ENCODE results near the gene LDLRAD4. TPM values are rescaled to one million over a fixed set of nuclear protein-coding genes. Genes with fewer than 3 reads are reported as not detected.

The LDLRAD4 gene
- total RNA-seq, 4 donors from 2014 or later: 23.9 to 38.3 (median 27.0) TPM

DNA sequence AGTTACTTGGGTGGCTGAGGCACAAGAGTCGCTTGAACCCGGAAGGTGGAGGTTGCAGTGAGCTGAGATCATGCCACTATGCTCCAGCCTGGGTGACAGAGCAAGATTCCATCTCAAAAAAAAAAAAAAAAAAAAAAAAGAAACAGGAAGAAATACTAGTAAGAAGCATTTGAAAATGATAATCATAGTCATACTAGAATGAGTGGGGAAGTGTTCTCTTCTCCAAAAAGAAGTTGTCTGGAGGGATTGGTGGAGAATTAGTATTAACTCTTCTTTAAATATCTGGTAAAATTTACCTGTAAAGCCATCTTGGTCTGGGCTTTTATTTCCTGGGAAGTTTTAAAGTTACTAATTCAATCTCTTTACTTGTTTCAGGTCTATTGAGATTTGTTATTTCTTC lies 376.0 kb downstream of the LDLRAD4 start:
- ATAC-seq (ENCODE audit: low FRiP score) (no peak), DNase-seq (ENCODE audit: low spot score) (no peak)
- TF ChIP-seq, protein P1, sequence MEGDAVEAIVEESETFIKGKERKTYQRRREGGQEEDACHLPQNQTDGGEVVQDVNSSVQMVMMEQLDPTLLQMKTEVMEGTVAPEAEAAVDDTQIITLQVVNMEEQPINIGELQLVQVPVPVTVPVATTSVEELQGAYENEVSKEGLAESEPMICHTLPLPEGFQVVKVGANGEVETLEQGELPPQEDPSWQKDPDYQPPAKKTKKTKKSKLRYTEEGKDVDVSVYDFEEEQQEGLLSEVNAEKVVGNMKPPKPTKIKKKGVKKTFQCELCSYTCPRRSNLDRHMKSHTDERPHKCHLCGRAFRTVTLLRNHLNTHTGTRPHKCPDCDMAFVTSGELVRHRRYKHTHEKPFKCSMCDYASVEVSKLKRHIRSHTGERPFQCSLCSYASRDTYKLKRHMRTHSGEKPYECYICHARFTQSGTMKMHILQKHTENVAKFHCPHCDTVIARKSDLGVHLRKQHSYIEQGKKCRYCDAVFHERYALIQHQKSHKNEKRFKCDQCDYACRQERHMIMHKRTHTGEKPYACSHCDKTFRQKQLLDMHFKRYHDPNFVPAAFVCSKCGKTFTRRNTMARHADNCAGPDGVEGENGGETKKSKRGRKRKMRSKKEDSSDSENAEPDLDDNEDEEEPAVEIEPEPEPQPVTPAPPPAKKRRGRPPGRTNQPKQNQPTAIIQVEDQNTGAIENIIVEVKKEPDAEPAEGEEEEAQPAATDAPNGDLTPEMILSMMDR (IDR thresholded peaks at IDR 0.05): no peak

DNA sequence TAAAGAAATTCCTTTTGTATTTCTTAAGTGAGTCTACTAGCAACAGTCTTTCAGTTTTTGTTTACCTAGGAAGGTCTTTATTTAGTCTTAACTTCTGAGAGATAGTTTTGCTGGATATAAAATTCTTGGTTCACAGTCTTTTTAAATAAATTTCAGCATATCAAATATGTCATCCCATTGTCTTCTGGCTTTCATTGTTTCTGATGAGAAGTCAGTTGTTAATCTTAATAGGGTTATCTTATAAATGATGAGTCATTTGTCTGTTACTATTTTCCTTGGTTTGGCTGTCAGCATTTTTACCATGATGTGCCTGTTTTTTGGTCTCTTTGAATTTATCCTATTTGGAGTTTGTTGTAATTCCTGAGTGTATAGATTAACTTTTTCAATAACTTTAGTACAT lies 378.5 kb downstream of the LDLRAD4 start:
- DNase-seq (ENCODE audit: low spot score) (no peak), ATAC-seq (ENCODE audit: low FRiP score) (no peak)
- TF ChIP-seq, protein P1 (IDR thresholded peaks at IDR 0.05): no peak

DNA sequence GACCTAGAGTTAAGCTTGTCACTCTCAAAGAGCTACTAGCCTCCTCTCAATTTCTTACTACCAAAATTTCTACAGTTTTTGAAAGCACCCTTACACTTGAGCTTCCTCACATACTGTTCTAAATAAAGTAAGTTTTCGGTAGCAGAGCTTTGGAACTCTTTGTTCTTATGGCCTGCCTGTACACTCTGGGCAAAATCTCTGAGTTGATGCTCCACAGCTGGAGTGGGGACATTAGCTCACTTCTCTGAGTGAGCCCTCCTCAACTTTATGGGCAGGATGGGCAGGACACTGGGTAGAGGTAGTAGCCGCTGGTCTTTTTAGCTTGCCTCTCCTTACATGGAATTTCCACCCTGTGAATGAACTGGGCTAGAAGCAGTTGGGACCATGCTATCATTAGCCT lies 380.0 kb downstream of the LDLRAD4 start:
- DNase-seq (ENCODE audit: low spot score) (no peak), ATAC-seq (ENCODE audit: low FRiP score) (no peak)
- TF ChIP-seq, protein P1 (IDR thresholded peaks at IDR 0.05): no peak

DNA sequence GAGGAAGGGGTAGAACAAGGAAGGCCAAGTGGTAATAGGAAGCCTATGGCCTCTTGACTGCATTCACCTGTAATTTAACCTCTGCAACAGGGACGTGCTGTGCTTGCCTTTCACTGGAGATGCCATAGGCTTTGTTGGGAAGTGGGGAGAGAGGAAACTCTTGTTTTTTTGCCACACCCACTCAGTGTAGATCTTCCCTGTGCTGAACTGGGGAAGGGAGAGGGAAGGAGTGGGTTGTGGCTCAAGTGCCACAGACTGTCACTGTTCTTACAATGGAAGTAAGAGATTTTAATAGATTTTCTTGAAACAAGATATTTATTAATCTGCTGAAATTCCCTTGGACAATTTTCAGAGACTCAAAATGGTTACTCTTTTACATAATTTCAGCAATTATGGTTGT lies 380.5 kb downstream of the LDLRAD4 start:
- ATAC-seq (ENCODE audit: low FRiP score) (no peak), DNase-seq (ENCODE audit: low spot score) (no peak)
- TF ChIP-seq, protein P1 (IDR thresholded peaks at IDR 0.05): no peak

DNA sequence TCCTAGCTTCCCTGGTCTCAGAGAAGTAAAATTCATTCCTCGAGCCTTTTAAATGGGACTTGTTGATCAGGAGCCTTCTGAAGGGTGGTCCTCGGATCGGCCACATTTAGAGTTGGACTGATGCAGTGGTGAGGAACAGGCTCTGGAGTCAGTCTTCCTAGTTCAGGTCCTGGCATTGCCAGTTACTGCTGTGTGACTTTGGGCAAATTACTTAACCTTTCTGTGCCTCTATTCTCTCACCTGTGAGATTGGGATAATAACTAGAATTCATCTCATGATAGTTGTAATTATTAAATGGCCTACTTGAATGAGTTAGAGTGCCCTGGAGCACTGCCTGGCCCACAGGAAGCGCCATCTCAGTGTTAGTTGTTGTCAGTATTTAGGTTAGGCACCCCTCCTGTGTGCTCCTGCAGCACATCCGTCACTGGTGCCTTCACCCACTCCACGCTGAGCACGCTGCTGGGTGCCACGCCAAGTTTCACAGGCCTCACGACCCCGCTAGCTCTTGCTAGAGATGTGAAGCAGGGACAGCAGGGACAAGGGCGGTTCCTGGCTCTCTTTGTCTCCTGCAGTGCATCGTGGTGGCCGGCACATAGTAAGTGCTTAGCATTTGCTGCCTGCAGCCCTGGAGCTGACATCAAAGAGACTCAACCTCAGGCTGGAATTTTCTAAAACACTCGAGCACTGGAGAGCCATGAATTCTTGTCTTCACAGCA lies 384.9 kb downstream of the LDLRAD4 start:
- TF ChIP-seq, protein P1 (IDR thresholded peaks at IDR 0.05): no peak
- DNase-seq (ENCODE audit: low spot score) (no peak), ATAC-seq (ENCODE audit: low FRiP score) (no peak)

DNA sequence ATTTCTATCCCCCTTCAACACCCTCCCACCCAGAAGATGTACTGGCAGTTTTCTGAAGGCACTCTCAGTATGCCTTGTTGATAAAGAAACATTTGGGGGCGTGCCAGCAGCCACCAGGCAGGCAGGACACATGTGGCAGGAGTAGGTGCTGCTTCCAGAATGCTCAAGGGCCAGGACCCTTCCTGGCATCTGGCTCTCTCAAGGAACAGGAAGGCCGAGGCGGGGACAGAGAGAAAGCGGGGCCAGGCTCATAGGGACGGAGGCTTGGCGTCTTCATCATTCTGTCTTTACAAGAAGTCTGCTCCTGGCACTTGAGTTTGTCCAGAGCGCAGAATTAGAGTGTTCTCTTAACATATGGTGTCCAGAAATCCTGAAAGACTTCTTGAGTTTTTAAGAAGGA lies 386.2 kb downstream of the LDLRAD4 start:
- ATAC-seq (ENCODE audit: low FRiP score) (no peak), DNase-seq (ENCODE audit: low spot score) (no peak)
- TF ChIP-seq, protein P1 (IDR thresholded peaks at IDR 0.05): no peak

DNA sequence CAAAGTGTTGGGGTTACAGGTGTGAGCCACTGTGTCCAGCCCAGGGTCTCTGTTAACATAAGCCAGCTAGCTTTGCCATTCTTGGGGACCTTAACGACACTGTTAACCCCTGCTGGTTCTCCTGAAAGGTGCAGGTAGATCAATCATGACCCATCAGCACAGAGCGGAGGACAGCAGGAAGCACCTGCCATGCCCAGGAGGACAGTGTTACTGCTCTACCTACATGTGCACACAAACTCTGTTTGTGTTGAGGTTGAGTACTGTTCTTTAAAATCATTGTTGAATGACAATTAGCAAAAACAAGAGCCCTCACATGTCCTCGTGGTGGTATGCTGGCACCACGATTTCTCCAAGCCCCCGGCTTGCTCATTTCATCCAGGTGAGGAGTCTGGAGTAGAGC lies 386.9 kb downstream of the LDLRAD4 start:
- TF ChIP-seq, protein P1 (IDR thresholded peaks at IDR 0.05): no peak
- ATAC-seq (ENCODE audit: low FRiP score) (no peak), DNase-seq (ENCODE audit: low spot score) (no peak)
